Upper lobe of right lung (tissue), 1 donor: ENCODE measurements around the gene FIGN. TPM values are rescaled to one million over a fixed set of nuclear protein-coding genes. Genes with fewer than 3 reads are reported as not detected.

Source experiments
- ATAC-seq: fragments of 200-7000 bp; cut with Tn5 transposase; one replicate; pipeline ENCODE4 v1.9.1; 2020; ENCODE audit warnings: mild to moderate bottlenecking, moderate library complexity
- DNase-seq: peaks from one replicate; pipeline ENCODE4 v3.0.0-alpha.2; 2020
- H3K27ac ChIP-seq: fragments of 200-600 bp; one replicate; pipeline ENCODE4 v1.8.0; 2022
- H3K27me3 ChIP-seq: fragments of 200-600 bp; one replicate; pipeline ENCODE4 v1.8.0; 2022; ENCODE audit warnings: mild to moderate bottlenecking
- H3K36me3 ChIP-seq: fragments of 200-600 bp; one replicate; pipeline ENCODE4 v1.8.0; 2022
- H3K4me1 ChIP-seq: fragments of 200-600 bp; one replicate; pipeline ENCODE4 v1.8.0; 2022
- H3K4me3 ChIP-seq: fragments of 200-600 bp; one replicate; pipeline ENCODE4 v1.8.0; 2022; ENCODE audit warnings: mild to moderate bottlenecking
- H3K9me3 ChIP-seq: fragments of 200-600 bp; one replicate; pipeline ENCODE4 v1.8.0; 2022
- intact Hi-C: fragments of 100-400 bp; cut with DNase I; formaldehyde crosslinking; loops from one replicate; pipeline ENCODE4 v1.11.0; 2022
- total RNA-seq: library from RNA; stranded (reverse); fragmentation: NEBNext Ultra II Directional; extraction: Animal tissue kit (Norgen Biotek cat#: 25700); gene quantifications from one replicate; pipeline ENCODE4 v1.2.1, GENCODE V29; 2021
- TF ChIP-seq, protein P1 (sequence below): fragments of 200-600 bp; IDR thresholded peaks from one replicate; pipeline ENCODE4 v1.8.0; 2022; ENCODE audit warnings: antibody characterized with exemption
- donor health status: DM: no; HTN: yes; CAD: no; lungs with severe emphysema.

The FIGN gene
- total RNA-seq, 1 donor from 2014 or later: 6.5 TPM

GRCh38 chr2:163626639-163627109, 109.1 kb downstream of the FIGN start:
- ATAC-seq: no peak
- Histone ChIP-seq H3K9me3 (no peaks in the 10 kb centered on the region), H3K27ac (no peak overlapping the region), H3K27me3 (no peaks in the 10 kb centered on the region), H3K4me3 (no peak overlapping the region), H3K36me3 (no peaks in the 10 kb centered on the region), H3K4me1 (no peaks in the 10 kb centered on the region)
- intact Hi-C loops: no loop called here
- no peak for DNase-seq
- TF ChIP-seq, protein P1, sequence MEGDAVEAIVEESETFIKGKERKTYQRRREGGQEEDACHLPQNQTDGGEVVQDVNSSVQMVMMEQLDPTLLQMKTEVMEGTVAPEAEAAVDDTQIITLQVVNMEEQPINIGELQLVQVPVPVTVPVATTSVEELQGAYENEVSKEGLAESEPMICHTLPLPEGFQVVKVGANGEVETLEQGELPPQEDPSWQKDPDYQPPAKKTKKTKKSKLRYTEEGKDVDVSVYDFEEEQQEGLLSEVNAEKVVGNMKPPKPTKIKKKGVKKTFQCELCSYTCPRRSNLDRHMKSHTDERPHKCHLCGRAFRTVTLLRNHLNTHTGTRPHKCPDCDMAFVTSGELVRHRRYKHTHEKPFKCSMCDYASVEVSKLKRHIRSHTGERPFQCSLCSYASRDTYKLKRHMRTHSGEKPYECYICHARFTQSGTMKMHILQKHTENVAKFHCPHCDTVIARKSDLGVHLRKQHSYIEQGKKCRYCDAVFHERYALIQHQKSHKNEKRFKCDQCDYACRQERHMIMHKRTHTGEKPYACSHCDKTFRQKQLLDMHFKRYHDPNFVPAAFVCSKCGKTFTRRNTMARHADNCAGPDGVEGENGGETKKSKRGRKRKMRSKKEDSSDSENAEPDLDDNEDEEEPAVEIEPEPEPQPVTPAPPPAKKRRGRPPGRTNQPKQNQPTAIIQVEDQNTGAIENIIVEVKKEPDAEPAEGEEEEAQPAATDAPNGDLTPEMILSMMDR: no peak

DNA sequence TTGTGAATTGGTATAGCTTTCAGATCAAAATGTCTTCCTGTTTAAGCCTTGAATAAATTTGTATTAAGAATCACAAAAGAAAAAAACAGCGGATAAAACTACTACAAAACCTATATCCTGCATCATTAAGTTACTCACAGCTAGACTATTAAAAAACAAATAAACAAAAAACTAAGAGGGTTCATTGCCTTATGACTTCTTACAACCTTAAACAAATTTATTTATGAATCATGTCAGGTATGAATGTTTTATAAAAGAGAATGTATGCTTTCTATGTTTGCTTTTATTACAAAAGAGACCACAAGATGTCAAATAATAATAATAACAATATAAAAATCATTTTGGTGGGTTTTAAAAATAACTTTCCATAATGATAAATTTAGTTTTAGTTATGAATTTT, 109.6 kb downstream of the FIGN start:
- no peaks in the 10 kb centered on the region for H3K4me1 ChIP-seq
- no peak overlapping the region for H3K4me3 ChIP-seq
- ATAC-seq (no peak), DNase-seq (no peak)
- TF ChIP-seq, protein P1: no peak
- no peak overlapping the region for H3K27ac ChIP-seq
- no peaks in the 10 kb centered on the region for H3K27me3 ChIP-seq
- no peaks in the 10 kb centered on the region for H3K9me3 ChIP-seq
- intact Hi-C loops: no loop called here
- H3K36me3 ChIP-seq: no peaks in the 10 kb centered on the region

DNA sequence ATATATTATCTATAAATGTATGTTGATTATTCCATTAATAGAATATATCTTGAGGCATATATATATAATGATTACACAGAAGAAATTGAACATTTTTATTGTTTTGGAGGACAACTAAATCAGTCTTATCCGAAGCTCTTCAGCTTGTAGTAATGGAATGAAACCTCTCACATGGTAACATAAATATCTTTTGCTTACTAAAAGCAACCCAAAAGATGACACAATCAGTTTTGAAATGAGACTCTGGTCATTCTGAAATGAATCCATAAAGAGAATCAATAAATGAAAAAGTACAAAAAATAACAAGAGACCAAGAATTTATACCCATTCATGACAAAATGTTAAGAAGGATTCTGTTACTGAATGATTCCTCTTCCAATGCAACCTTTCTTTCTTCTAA, 110.2 kb downstream of the FIGN start:
- no peaks in the 10 kb centered on the region for H3K36me3 ChIP-seq
- no peak for ATAC-seq
- H3K27me3 ChIP-seq: no peaks in the 10 kb centered on the region
- no peak overlapping the region for H3K4me3 ChIP-seq
- TF ChIP-seq, protein P1: no peak
- intact Hi-C loops: no loop called here
- DNase-seq: no peak
- H3K27ac ChIP-seq: no peak overlapping the region
- no peaks in the 10 kb centered on the region for H3K9me3 ChIP-seq
- H3K4me1 ChIP-seq: no peaks in the 10 kb centered on the region

GRCh38 chr2:163621445-163622004, 114.3 kb downstream of the FIGN start:
- H3K27ac ChIP-seq: no peak overlapping the region
- TF ChIP-seq, protein P1: no peak
- no peaks in the 10 kb centered on the region for H3K9me3 ChIP-seq
- intact Hi-C loops: no loop called here
- no peaks in the 10 kb centered on the region for H3K4me1 ChIP-seq
- DNase-seq (no peak), ATAC-seq (no peak)
- H3K4me3 ChIP-seq: no peak overlapping the region
- no peaks in the 10 kb centered on the region for H3K27me3 ChIP-seq
- no peaks in the 10 kb centered on the region for H3K36me3 ChIP-seq

DNA sequence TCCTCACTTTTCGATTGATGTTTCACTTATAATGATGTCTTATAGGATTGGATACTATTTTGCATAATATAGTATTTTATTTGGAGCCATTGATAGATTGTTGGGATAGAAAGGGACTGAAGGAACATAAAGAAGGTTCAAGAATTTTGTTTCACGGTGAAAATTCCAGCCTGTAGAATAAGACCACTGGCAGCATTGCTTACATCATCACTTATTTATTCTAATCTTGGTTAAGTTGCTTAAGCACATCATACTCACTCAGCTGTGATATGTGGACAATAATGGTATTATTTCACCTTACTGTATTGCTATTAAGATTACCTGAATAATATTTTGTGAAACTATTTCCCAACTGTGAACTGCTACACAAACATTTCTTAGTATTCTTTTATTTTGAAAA, 118.3 kb downstream of the FIGN start:
- DNase-seq (no peak), ATAC-seq (no peak)
- Histone ChIP-seq H3K27ac (no peak overlapping the region), H3K9me3 (no peaks in the 10 kb centered on the region), H3K27me3 (no peaks in the 10 kb centered on the region), H3K4me1 (no peaks in the 10 kb centered on the region), H3K4me3 (no peak overlapping the region), H3K36me3 (no peaks in the 10 kb centered on the region)
- TF ChIP-seq, protein P1: no peak
- intact Hi-C loops: no loop called here

DNA sequence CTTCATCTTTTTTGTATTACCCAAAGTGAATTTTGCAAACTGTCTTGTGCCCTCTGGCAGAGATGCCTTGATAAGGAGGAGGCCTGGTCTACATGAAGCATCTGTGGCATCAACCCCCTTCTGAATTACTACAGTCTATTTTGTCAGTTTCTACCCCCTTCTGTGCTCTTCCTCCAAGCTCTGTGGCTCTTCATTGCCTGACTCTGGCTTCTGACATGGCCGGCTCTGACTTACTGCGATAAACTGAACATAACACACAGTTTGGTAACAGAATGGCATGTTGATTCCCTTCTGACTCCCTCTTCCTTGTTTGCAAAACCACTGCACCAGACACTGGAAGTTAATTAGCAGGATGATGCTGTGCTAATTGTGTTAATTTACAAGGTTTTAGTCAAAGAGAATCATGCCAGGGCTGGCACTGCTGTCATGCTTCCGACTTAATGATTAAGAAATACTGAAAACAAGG, 122.5 kb downstream of the FIGN start:
- H3K27ac ChIP-seq: no peak overlapping the region
- ATAC-seq (no peak), DNase-seq (no peak)
- H3K36me3 ChIP-seq: no peaks in the 10 kb centered on the region
- no peak overlapping the region for H3K4me3 ChIP-seq
- no peaks in the 10 kb centered on the region for H3K4me1 ChIP-seq
- TF ChIP-seq, protein P1: no peak
- intact Hi-C loops: no loop called here
- H3K9me3 ChIP-seq: no peaks in the 10 kb centered on the region
- H3K27me3 ChIP-seq: no peaks in the 10 kb centered on the region
